HUDEP-2 (cell line): ENCODE measurements around the gene CTCF.

ENCODE experiments used
- DNase-seq, 76 experiments: peaks; one replicate each; lab custom pipeline; 2025; ENCODE audit not compliant: unreplicated experiment in 76 of 76; lab: John Stamatoyannopoulos, UW

CTCF gene

DNA sequence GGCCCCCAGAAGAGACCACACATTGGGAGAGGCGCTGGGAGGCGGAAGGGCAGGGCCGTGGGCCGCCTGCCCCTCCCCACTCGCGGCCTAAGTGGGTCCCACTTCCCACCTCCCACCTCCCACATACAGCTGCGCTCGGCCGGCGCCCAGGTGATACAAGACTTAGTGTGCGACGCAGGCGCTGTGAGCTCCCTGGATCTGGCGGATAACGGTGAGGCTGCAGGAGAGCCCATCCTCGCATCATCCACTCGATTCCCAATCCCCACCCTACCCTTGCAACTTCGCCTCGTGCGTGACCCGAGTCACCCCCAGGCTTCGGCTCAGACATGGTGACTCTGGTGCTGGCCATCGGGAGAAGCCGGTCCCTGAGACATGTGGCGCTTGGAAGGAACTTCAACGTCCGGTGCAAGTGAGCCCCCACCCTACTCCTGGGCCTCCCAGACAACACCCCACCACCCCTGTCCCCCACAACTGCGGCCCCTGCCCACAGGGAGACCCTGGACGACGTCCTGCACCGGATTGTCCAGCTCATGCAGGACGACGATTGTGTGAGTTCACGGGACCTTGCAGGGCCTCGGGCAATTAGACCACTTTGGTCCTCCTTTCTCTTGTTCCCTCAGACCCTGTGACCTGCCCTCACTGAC lies 86.6 kb downstream of the CTCF start:
- DNase-seq = no peak

DNA sequence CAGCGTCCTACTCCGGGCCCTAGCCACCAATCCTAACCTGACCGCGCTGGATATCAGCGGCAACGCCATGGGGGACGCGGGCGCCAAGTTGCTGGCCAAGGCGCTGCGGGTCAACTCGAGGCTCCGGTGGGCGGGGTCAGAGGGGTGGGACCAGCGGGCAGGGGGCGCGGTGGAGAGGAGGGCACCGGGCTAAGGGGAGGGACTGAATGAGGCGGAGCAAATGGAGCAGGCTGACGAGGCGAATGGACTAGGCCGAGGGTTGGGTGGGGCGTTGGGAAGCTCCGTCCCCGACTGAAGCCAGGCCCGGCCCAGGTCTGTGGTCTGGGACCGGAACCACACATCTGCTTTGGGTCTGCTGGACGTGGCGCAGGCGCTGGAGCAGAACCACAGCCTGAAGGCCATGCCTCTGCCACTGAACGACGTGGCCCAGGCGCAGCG lies 87.2 kb downstream of the CTCF start:
- no peak for DNase-seq

DNA sequence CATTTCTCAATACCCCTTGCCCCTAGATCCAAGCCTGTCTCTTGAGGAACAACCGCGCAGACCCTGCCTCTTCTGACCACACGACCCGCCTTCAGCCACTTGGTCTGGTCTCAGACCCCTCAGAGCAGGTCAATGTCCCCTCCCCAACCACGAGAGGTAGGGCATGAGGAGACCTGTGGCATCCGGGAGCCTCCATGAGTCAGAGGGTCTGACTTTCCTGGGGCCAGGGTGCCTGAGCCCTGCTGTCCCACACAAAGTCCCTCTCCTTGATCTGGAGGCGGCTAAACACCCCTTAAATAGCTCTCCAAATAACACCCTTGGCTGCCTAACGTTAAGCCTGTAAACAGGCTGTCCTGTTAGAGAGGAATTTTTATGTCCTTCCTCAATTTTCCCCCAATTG lies 87.7 kb downstream of the CTCF start:
- DNase-seq = no peak

DNA sequence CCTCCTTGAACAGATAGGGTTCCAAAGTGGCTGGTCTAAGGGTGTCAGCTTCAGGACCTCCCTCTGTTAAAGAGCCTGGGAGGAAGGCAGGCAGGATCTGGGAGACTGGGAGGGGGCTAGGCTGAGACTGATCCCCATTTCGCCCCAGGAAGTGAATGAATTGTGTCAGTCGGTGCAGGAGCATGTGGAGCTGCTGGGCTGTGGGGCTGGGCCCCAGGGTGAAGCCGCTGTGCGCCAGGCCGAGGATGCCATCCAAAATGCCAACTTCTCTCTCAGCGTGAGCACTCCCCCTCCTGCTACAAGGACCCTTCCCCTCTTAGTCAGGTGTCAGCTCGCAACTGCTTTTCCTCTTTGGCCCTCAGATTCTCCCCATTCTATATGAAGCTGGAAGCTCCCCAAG lies 88.7 kb downstream of the CTCF start:
- DNase-seq = no peak

DNA sequence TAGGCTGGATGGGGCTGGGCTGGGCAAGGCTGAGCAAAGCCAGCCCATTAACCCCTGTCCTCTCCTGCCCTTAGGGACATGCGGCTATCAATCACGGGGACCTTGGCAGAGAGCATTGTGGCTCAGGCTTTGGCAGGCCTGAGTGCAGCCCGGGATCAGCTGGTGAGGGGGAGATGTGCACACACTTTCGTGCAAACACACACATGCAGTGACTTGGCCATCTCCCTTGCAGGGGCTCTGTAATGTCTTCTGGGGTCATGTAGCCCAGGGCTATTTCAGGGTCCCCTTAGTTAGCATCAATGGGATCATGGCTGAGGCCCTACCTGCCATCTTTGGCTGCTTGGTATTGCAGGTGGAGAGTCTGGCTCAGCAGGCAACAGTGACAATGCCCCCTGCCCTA lies 89.5 kb downstream of the CTCF start:
- DNase-seq = no peak

DNA sequence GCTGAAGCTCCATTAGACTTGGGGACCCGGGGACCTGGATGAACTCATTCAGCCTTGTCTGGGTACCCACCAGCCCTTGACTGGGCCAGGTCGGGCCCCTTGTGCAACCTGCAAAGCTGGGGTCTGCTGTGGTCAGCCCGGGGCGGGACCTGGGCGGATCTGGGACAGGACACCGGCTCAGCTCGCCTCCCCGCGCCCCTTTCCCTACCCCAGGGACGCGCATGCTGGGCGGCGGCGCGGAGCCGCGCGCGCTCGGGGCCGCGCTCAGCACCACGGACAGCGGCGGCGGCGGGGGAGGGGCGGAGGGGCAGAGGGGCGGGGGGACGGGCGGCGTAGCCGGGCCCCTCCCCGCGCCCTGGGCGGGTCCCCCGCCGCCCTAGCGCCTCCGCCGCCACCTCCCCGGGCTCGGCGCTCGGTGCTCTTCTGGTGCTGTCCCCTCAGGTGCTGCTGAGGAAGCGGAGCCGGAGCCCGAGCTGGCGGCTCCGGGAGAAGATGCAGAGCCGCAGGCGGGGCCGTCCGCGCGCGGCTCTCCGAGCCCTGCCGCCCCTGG lies 90.3 kb downstream of the CTCF start:
- no peak for DNase-seq

DNA sequence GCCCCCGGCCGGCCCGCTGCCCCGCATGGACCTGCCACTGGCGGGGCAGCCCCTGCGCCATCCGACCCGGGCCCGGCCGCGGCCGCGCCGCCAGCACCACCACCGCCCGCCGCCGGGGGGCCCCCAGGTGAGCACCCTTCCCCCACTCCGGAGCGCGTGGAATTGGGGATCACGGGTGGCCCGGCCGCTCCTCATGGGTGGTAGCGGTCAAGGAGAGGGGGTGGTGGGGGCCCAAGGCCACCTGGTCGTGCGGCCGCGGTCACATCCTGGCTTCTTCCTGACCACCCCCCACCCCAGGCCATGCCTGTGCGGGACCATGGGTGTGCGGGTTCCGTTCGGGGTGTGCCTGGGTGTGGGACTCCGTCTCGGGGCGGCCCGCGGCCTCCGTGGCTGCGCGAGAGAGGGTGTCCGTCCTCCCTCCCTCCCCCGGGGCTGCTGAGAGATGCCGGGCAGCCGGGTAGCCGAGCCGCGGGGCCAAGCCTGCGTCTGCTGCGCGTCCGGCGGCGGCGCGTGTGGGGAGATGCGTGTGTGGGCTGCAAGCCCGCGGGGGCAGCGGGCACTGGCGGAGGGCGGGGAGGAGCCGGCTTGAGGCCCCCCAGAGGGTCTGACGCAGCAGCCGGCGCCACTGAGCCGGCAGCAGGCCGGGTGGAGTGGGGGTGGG lies 90.9 kb downstream of the CTCF start:
- no peak for DNase-seq

DNA sequence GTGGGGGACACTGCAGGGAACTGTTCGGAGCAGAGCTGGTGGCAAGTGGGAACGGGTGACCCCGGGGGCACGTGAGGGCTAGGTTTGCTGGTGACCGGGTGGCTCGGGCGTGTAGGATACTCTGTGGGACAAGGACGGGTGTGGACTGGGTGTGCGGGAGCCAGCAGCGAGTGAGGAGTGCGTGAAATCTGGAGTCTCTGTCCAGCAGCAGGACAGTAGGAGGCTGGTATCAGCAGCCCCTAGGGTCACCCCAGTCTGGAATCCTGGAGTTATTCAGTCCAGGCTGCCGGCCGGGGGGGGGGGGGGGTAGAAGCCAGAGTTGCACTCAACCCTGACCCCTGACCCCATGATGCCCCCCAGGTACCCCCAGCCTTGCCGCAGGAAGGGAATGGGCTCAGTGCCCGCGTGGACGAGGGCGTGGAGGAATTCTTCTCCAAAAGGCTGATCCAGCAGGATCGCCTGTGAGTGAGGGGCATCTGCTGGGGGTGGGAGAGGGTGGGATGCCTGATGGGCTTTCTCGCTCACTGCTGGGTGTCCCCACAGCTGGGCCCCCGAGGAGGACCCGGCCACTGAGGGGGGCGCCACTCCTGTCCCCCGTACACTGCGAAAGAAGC lies 91.6 kb downstream of the CTCF start:
- DNase-seq = no peak

DNA sequence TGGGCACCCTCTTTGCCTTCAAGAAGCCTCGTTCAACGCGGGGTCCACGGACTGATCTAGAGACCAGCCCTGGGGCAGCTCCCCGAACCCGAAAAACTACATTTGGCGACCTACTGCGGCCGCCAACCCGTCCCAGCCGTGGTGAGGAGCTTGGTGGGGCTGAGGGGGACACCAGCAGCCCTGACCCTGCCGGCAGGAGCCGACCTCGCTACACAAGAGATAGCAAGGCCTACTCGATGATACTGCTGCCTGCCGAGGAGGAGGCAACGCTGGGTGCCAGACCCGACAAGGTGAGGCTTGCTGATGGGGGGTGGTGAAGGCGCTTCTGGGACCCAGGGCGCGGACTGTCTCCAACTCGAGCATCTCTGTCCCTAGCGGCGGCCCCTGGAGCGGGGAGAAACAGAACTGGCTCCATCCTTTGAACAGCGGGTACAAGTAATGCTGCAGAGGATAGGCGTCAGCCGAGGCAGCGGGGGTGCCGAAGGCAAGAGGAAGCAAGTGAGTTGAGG lies 92.1 kb downstream of the CTCF start:
- DNase-seq = no peak

DNA sequence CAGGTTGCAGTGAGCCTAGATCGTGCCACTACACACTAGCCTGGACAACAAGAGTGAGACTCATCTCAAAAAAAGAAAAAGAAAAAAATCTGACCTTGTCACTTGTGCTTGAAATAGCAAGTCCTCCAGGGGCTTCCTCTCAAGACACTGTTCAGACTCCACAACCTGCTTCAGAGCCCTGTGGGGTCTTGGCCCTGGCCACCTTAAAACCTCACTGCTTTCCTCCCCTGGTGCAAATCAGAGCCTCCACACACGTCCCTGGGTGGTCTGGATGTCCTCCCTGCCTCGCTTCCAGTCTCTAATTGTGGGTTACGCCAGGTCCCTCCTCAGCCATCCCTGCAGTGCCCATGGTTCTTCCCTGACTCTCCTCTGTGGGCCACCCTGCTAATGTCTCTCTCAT lies 93.0 kb downstream of the CTCF start:
- no peak for DNase-seq

DNA sequence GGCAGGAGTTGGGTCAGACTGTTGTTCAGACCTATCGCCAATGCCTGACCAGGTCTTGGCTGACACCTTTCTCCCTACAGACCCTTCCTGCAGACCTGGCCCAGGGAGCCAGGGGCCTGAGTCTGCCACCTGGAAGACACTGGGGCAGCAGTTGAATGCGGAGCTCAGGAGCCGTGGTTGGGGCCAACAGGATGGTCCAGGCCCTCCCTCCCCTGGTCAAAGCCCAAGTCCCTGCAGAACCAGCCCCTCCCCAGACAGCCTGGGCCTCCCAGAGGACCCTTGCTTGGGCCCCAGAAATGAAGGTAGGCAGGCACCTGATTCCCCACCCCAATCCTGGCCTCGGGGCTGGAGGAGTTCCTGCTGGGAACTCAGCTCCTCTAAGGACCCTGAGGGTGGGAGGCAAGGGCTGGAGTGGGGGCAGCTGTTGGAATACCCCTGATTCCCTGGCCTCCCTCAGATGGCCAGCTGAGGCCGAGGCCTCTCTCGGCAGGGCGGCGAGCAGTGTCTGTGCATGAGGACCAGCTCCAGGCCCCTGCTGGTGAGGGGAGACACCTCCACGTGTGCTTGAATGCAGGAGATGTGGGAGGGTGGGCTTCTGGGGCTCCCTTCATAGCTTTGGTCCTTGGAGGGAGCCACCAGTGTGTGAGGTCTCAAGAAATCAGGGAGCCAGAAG lies 94.2 kb downstream of the CTCF start:
- no peak for DNase-seq

DNA sequence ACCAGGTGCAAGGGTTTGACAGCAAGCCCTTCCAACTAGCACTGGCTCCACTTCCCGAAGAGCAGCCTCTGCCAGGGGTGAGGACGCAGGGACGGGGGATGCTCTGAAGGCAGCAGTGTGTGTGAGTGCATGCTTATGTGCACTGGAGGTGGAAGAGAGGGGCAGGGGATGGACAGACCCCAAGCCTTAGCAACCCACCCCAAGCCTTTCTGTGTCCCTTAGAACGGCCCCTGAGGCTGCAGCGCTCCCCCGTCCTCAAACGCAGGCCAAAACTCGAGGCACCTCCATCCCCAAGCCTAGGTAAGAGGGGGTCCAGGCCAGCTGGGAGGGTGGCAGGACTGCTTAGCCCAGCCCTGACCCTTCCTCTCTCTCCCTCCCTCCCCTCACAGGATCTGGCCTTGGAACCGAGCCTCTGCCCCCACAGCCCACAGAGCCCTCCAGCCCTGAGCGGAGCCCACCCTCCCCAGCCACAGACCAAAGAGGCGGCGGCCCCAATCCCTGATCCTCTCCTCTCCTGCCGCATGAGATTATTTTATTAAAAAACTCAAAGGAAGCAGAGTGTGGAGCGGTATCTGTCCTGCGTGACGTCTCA lies 94.8 kb downstream of the CTCF start:
- no peak for DNase-seq

DNA sequence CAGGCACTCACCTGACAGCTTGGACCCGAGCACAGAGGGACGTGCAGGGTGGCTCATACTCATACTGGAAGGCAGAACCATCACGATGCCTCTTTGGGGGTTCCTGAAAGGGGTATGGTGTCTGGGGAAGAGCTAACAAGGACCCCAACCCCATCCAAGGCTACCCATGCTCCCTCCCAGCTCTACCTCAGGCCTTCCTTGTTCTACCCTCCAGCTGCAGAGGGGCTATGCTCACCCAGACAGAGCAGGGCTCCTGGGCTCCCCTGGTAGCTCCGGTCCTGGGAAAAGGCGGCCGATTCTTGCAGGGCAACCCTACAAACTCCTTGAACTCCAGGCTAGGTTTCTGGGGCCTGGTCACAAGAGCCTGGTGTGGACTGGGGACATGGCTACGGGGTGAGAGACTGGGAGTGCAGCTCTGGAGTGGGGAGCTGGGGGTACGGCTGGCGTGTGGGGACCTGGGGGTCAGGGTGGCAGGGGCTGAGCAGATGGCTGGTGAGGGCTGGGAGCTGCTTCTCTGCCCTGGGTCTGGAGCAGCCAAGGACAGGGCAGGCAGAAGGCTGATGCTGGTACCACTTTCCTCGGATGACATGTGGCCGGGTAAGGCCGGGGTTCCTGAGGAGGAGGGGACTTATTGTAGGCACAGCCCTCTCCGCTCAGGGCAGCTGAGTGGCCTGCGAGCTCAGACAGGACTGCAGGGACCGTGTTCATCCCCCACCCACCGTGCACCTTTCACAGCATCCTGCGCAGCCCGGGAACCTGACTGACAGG lies 95.6 kb downstream of the CTCF start:
- DNase-seq = no peak

DNA sequence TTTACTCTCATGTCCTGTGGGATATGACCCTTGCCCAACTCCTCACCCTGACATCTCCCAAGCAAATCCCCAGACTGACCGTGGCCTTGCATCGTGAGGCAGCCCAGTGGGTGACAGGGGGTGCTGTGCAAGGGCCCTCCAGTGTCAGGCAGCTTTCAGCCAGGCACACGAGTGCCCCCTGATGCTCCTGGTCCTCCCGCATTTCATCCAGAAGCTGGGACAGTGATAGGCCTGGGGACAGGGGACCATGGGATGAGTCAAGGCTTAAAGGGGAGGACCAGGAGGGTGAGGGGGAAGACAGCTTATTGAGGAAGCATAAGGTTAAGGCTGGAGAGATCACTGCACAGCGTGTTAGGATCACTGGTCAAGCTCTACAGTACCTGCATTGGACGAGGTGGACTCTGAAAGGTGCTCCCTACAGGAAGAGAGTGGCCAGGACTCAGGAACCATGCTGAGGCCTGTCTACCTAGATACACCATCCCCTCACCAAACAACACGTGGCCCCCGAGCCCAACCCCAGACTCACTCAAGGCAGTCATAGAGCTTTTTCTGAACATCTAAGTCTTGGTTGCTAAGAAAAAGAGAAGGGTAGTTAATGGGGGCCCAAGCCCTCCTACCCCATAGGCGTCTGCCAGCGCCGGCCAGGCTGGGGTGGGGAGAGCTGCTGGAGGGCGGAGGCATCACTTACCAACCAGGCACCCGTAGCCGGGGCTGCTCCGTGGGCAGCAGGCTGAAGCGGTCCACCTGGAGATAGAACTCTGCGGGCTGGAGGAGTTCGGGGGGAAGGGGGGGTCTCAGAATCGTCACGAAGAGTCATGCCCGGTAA lies 96.7 kb downstream of the CTCF start:
- DNase-seq = no peak

DNA sequence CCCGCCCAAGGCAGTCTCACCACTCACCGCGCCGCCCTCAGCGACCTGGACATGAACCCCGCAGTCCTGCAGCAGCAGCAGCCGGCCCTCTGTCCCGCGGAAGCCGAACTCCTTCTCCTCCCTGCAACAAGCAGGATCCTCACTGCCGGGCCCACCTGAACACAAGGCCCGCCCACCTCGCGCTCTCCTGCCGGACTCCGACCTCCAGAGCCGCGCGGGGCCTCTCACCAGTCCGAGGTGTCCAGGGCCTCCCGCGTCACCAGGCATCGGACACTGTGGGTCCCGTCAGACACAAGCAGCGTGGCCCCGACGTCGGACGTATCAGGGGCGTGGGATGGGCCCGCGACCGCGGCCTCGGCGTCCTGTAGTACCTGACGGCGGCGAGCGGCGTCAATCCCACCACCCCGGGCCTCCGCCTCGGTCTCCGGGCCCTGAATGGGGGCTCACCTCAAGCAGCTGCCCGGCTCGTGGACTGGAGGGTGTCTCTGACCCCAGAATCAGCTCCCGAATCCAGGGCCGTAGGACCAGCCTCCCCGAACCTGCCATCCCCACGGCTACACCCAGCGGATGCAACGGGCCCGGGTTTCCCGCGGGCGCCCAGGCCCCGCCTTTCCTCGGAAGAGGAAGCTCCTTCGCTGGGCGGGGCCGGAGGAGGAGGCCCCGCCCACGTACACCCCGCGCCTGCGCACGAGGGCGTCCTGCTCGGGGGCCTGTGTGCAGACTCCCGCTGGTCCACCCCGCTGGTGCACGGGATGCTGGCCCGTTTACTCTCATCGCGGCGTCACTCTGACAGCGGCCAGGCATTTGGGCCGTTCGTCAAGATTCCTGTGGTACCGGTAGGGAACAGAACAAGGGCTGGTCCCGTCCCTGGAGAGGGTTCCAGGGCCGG lies 97.6 kb downstream of the CTCF start, which contains the start of gene ACD:
Gene ACD (minus strand): TSS at position 586 of the 889 bp plus-strand sequence. CDS start 40 bp downstream, at position 546.
- DNase-seq = peak in 73 of 76 experiments; percentile 51 to 91 (median 82)

DNA sequence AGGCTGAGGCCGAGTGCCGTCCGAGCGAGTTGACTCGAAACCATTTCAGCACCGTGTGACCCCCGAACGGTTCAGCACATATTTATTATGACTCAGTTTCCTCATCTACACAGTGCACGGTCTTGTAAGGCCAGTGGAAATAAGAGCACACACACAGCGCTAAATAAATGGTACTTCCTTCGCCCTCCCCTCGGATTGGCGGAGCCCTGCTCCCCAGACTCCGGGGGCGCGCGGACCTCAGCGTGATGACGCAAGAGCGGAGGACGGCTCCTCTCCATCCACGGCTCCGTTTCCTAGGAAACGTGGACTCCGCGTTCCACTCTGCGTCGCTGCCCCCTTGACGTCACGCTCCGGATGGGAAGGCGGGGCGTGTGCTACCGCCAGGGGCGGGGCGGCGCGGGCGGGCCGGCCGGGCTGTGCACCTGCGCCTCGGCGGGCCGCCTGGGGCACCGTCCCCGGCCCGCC lies 98.3 kb downstream of the CTCF start, which contains the start of gene PARD6A:
Gene PARD6A (plus strand): TSS at position 397 of the 465 bp plus-strand sequence. CDS start 79 bp downstream, outside the sequence.
- DNase-seq = peak in 74 of 76 experiments; percentile 48 to 94 (median 85)

DNA sequence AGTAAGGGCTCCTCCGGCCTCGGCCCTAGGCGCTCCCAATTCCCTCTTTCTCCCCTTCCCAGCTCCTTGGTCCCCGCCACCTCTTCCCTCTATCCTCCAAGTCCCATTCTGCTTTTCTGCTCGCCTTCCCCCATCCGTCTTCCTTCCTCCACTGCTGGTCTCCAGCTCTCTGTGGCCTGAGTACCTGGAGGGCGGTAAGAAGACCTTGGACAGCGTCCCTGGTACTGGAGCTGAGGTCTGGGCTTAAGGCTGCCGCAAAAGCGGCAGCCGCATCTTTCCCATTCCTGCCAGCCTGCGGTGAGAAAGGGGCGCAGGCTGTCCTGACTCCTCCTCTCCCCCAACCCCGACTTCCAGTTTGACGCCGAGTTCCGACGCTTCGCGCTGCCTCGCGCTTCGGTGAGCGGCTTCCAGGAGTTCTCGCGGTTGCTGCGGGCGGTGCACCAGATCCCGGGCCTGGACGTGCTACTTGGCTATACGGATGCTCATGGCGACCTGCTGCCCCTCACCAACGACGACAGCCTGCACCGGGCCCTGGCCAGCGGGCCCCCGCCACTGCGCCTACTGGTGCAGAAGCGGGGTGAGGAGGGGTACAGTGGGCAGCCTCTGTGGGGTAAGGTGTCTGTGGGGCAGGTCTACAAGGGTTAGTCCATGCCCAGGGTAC lies 98.9 kb downstream of the CTCF start:
- no peak for DNase-seq
